Endothelial cell of umbilical vein (primary cell): ENCODE measurements around the gene CLPTM1L. TPM values are rescaled to one million over a fixed set of nuclear protein-coding genes. Genes with fewer than 3 reads are reported as not detected.

ENCODE experiments used
- BruUV-seq: library from RNA; stranded (reverse); fragments of 400-500 nt; replicated peaks from 2 replicates; lab custom pipeline; 2021; lab: Mats Ljungman, UMichigan
- CTCF ChIA-PET: fragments of 300-600, 350-600 bp; sonication (Branson Sonifier 250); formaldehyde crosslinking; loops from one replicate; lab custom pipeline; 2021; ENCODE audit warnings: antibody characterized with exemption, inconsistent platforms; lab: Charles Lee
- POLR2A ChIA-PET: fragments of 300-600, 350-600 bp; sonication (Branson Sonifier 250); formaldehyde crosslinking; loops from one replicate; lab custom pipeline; 2021; ENCODE audit warnings: antibody characterized with exemption, inconsistent platforms; lab: Charles Lee
- DNase-seq: peaks from one replicate; pipeline ENCODE4 v3.0.0-alpha.2; 2011; ENCODE audit warnings: low read depth, low spot score
- FAIRE-seq: peaks from 2 replicates; lab custom pipeline; 2011; peaks lifted over from hg19 to GRCh38; lab: Jason Lieb, UNC
- H2AFZ ChIP-seq: 2 replicates; pipeline ENCODE4 v1.6.0; 2012; ENCODE audit warnings: low read depth, low read length, control low read depth, inconsistent platforms
- H3K27ac ChIP-seq: 2 replicates; pipeline ENCODE4 v1.5.1; 2011; ENCODE audit warnings: low read depth, mild to moderate bottlenecking, control low read depth, low read length, moderate library complexity; ENCODE audit not compliant: insufficient read depth
- H3K27me3 ChIP-seq, 2 experiments: 2 replicates each; pipeline versions ENCODE4 v1.6.0 to v1.6.1; 2011; ENCODE audit warnings: low read length in 2 of 2, mixed read lengths in 1 of 2; ENCODE audit not compliant: control insufficient read depth in 2 of 2, insufficient read depth in 2 of 2
- H3K36me3 ChIP-seq, 2 experiments: 2 replicates in 1 of 2; 3 replicates in 1 of 2; pipeline ENCODE4 v1.5.1; 2011; ENCODE audit warnings: low read length in 2 of 2, mild to moderate bottlenecking in 1 of 2, moderate library complexity in 1 of 2; ENCODE audit not compliant: control insufficient read depth in 2 of 2, insufficient read depth in 2 of 2; ENCODE audit errors: extremely low read depth in 1 of 2
- H3K4me1 ChIP-seq: 3 replicates; pipeline ENCODE4 v1.5.1; 2011; ENCODE audit warnings: mild to moderate bottlenecking, low read length; ENCODE audit not compliant: control insufficient read depth, insufficient read depth; ENCODE audit errors: extremely low read depth
- H3K4me2 ChIP-seq: 2 replicates; pipeline ENCODE4 v1.6.1; 2011; ENCODE audit warnings: low read length, control low read depth, mixed read lengths; ENCODE audit not compliant: insufficient read depth
- H3K4me3 ChIP-seq, 3 experiments: fragments of 200-600 bp in 1 of 3; sonication (generic), shearing (Covaris generic) in 1 of 3; replicated peaks in 1 of 3; 2 replicates each; pipeline ENCODE4 v1.5.1; 2011 to 2016; ENCODE audit warnings: control low read depth in 3 of 3, low read length in 3 of 3, mild to moderate bottlenecking in 2 of 3, inconsistent platforms in 1 of 3, low read depth in 1 of 3, moderate library complexity in 1 of 3; ENCODE audit not compliant: insufficient read depth in 1 of 3
- H3K79me2 ChIP-seq: 2 replicates; pipeline ENCODE4 v1.6.0; 2012; ENCODE audit warnings: low read length, inconsistent platforms; ENCODE audit not compliant: control insufficient read depth, insufficient read depth
- H3K9ac ChIP-seq: replicated peaks from 2 replicates; pipeline ENCODE3; 2011; ENCODE audit warnings: low read length, control low read depth; ENCODE audit not compliant: insufficient read depth; ENCODE audit errors: extremely low read depth
- H3K9me1 ChIP-seq: replicated peaks from 3 replicates; pipeline ENCODE4 v1.6.0; 2011; ENCODE audit warnings: mild to moderate bottlenecking, low read length; ENCODE audit not compliant: control insufficient read depth, insufficient read depth; ENCODE audit errors: extremely low read depth
- H3K9me3 ChIP-seq: replicated peaks from 2 replicates; pipeline ENCODE4 v1.5.1; 2012; ENCODE audit warnings: low read length, inconsistent platforms; ENCODE audit not compliant: control insufficient read depth, insufficient read depth
- H4K20me1 ChIP-seq: replicated peaks from 2 replicates; pipeline ENCODE3; 2011; ENCODE audit warnings: mild to moderate bottlenecking, low read length; ENCODE audit not compliant: control insufficient read depth, insufficient read depth; ENCODE audit errors: extremely low read depth
- EZH2 ChIP-seq: IDR thresholded peaks from 2 replicates; pipeline ENCODE4 v1.6.1; 2012; ENCODE audit warnings: borderline replicate concordance, low read depth, mild to moderate bottlenecking, moderate library complexity, low read length, inconsistent platforms; ENCODE audit not compliant: severe bottlenecking
- FOS ChIP-seq: IDR thresholded peaks from 2 replicates; pipeline ENCODE4 v1.6.1; 2011; ENCODE audit warnings: mild to moderate bottlenecking, low read length, moderate library complexity, borderline replicate concordance; ENCODE audit not compliant: insufficient read depth
- JUN ChIP-seq: IDR thresholded peaks from 2 replicates; pipeline ENCODE4 v1.6.1; 2011; ENCODE audit warnings: borderline replicate concordance, low read depth; ENCODE audit not compliant: insufficient read length, insufficient read depth
- MYC ChIP-seq: IDR thresholded peaks from one replicate; pipeline ENCODE4 v1.6.1; 2011; ENCODE audit warnings: mild to moderate bottlenecking, low read depth, low read length
- POLR2A ChIP-seq: IDR thresholded peaks from 2 replicates; pipeline ENCODE4 v1.6.1; 2012; ENCODE audit warnings: low read depth, mild to moderate bottlenecking, control low read depth, low read length
- POLR2AphosphoS5 ChIP-seq: IDR thresholded peaks from 2 replicates; pipeline ENCODE4 v1.6.1; 2012; ENCODE audit warnings: low read depth, mild to moderate bottlenecking, control low read depth, low read length, moderate library complexity; ENCODE audit not compliant: insufficient read depth
- dilution Hi-C: fragments of 300-500 bp; cut with MboI; formaldehyde crosslinking; loops from one replicate; pipeline ENCODE4 v1.15.0; 2019; ENCODE audit warnings: low sequenced_read_pairs; ENCODE audit not compliant: extremely low pct_ligation_motif_present
- intact Hi-C: fragments of 100-400 bp; cut with micrococcal nuclease; formaldehyde crosslinking; loops from one replicate; pipeline ENCODE4 v1.10.0; 2022
- polyA plus RNA-seq, 4 experiments: library from polyadenylated mRNA; depleted of rRNA in 3 of 4; stranded (reverse) in 3 of 4; unstranded in 1 of 4; fragments of >200 nt; gene quantifications; 2 replicates each; pipeline versions ENCODE4 v1.2.1 to v1.2.3, GENCODE V29; 2011 to 2012; ENCODE audit warnings: missing spikeins in 1 of 4
- total RNA-seq: library from RNA; stranded (reverse); gene quantifications from 2 replicates; pipeline ENCODE4 v1.2.3, GENCODE V29; 2021
- TF ChIP-seq, protein P1 (sequence below): IDR thresholded peaks from 2 replicates; pipeline ENCODE4 v1.6.1; 2011; ENCODE audit not compliant: insufficient read depth, insufficient read length
- TF ChIP-seq, protein P2 (sequence below), 2 donors: IDR thresholded peaks; 1 replicate in 1 of 2; 2 replicates in 1 of 2; pipeline ENCODE4 v1.5.1; 2011; ENCODE audit warnings: low read length in 2 of 2, mild to moderate bottlenecking in 2 of 2, moderate library complexity in 2 of 2, control low read depth in 1 of 2, inconsistent platforms in 1 of 2, low read depth in 1 of 2; ENCODE audit not compliant: insufficient read depth in 1 of 2; ENCODE audit errors: extremely low read depth in 1 of 2

CLPTM1L gene
- total and polyA plus RNA-seq, 2 donors (not counting 3 experiments of a cell fraction or from before 2014, with no cell fraction given), result 116 to 191 TPM

DNA sequence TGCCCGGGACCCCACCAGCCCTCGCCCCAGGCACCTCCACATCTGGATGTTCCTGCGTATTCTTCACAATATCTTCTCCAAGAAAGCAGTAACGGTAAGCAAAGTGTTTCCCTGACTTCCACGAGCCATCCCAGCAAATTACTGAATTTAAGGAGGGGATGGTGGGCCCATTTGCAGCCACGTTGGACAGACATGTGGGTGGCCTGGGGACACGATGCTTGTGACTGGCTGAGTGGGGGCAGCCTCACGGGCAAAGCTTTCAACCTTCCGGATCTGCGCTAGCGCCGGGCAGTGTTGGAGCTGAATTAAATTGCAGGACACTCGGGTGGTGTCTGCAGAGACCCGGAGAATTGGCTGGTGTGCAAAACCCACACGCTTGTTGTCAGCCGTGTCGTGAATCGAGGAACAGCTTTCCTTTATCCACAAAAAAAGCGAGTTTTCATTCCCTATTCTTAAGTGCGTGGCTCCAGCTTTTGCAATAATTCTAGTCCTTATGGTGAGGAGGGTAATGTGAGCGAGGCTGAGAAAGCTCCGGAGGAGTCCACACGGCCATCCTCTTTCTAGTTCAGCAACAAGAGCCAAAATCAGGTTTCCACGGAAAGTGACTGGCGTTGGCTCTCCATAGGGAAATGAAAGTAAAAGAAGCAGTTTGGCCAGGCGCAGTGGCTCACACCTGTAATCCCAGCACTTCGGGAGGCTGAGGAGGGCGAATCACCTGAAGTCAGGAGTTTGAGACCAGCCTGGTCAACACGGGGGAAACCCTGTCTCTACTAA lies 17.5 kb upstream of the CLPTM1L start:
- Histone ChIP-seq H3K4me2 (no peak overlapping the region), H3K36me3 (no peaks in the 10 kb centered on the region), H3K9ac (no peak overlapping the region), H3K4me3 (no peak overlapping the region), H4K20me1 (no peaks in the 10 kb centered on the region), H3K79me2 (no peaks in the 10 kb centered on the region), H3K4me1 (no peaks in the 10 kb centered on the region), H3K27ac (no peak overlapping the region), H3K9me1 (no peaks in the 10 kb centered on the region), H3K27me3 (peaks cover 0 to 1% of the 10 kb centered on the region in 2 experiments), H2AFZ (no peak overlapping the region), H3K9me3 (no peaks in the 10 kb centered on the region)
- ChIA-PET CTCF (no interaction called here), POLR2A (no interaction called here)
- TF ChIP-seq POLR2A, result no peak
- TF ChIP-seq, protein P1, sequence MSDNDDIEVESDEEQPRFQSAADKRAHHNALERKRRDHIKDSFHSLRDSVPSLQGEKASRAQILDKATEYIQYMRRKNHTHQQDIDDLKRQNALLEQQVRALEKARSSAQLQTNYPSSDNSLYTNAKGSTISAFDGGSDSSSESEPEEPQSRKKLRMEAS, result no peak
- TF ChIP-seq MYC, result no peak
- TF ChIP-seq POLR2AphosphoS5, result no peak
- no peak for TF ChIP-seq JUN
- no peak for TF ChIP-seq FOS
- TF ChIP-seq, protein P2, sequence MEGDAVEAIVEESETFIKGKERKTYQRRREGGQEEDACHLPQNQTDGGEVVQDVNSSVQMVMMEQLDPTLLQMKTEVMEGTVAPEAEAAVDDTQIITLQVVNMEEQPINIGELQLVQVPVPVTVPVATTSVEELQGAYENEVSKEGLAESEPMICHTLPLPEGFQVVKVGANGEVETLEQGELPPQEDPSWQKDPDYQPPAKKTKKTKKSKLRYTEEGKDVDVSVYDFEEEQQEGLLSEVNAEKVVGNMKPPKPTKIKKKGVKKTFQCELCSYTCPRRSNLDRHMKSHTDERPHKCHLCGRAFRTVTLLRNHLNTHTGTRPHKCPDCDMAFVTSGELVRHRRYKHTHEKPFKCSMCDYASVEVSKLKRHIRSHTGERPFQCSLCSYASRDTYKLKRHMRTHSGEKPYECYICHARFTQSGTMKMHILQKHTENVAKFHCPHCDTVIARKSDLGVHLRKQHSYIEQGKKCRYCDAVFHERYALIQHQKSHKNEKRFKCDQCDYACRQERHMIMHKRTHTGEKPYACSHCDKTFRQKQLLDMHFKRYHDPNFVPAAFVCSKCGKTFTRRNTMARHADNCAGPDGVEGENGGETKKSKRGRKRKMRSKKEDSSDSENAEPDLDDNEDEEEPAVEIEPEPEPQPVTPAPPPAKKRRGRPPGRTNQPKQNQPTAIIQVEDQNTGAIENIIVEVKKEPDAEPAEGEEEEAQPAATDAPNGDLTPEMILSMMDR (IDR thresholded peaks at IDR 0.05; ENCODE audit: extremely low read depth in 1 of 2, insufficient read depth in 1 of 2, low read depth in 1 of 2, low read length in 2 of 2), result no peak
- no peak for TF ChIP-seq EZH2
- BruUV-seq, result no TSS peak
- no peak for DNase-seq
- dilution Hi-C loops, result no loop called here
- no peak for FAIRE-seq
- intact Hi-C loops, result no loop called here
